ENCODE data around the gene WDR5B. TPM values are rescaled to one million over a fixed set of nuclear protein-coding genes. Genes with fewer than 3 reads are reported as not detected.

Gene WDR5B
- total and polyA plus RNA-seq, 2 of the 4 experiments (the other 2 are of a cell fraction): 3.1 to 5.6 TPM

DNA sequence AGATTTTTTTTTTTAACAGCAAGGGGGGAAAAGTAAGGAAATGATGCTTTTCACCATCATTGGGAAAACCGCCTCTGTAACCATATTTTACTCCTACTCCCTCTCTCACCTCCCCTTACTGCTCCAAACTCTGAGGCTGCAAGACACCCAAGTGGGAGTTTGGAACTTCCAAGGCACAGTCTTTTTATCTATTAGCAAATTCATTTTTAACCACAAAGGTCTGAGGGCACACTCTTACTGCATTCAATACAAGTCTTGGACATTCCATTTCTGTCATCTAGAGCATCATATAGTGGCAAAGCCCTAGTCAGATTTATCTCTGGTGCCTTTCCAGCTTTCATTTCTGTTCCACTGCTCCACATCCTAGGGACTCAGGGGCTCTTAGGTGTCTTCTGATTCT, 18.7 kb downstream of the WDR5B start:
- ATAC-seq (ENCODE audit: low read depth): no peak
- Histone ChIP-seq H2AK9ac (replicated peaks; ENCODE audit: low read depth, low read length, poor library complexity) (no peak overlapping the region), H3K27me3 (ENCODE audit: control insufficient read depth, insufficient read depth, low read length) (no peaks in the 10 kb centered on the region), H2BK120ac (ENCODE audit: low read depth, low read length) (no peak overlapping the region), H4K8ac (ENCODE audit: low read depth in 2 of 2, low read length in 2 of 2) (no peak overlapping the region), H4K5ac (ENCODE audit: low read depth, low read length) (no peak overlapping the region), H3K4me3 (ENCODE audit: insufficient read depth, low read depth, low read length) (no peak overlapping the region), H3K9me3 (ENCODE audit: control insufficient read depth, insufficient read depth, low read length) (no peaks in the 10 kb centered on the region), H2AFZ (replicated peaks; ENCODE audit: low read length, poor library complexity) (no peak overlapping the region), H3K9me1 (ENCODE audit: insufficient read depth, low read length) (no peaks in the 10 kb centered on the region), H4K91ac (ENCODE audit: insufficient read depth, low read depth, low read length) (no peak overlapping the region), H3K23ac (ENCODE audit: low read depth, low read length) (no peak overlapping the region), H2BK20ac (ENCODE audit: low read depth, low read length) (no peak overlapping the region), H2BK15ac (ENCODE audit: low read depth, low read length) (no peak overlapping the region), H3K14ac (replicated peaks; ENCODE audit: low read depth, low read length) (no peak overlapping the region), H3K4me2 (ENCODE audit: low read depth, low read length) (no peak overlapping the region), H3K9ac (ENCODE audit: low read depth, low read length) (no peak overlapping the region), H3K4ac (ENCODE audit: low read depth, low read length) (no peak overlapping the region), H3K79me1 (ENCODE audit: low read depth in 1 of 2, low read length in 2 of 2) (no peaks in the 10 kb centered on the region; a peak in 1 of 4 replicates), H3K36me3 (ENCODE audit: control insufficient read depth, insufficient read depth, low read length) (no peaks in the 10 kb centered on the region; the same call in 1 of the 2 replicates), H3K27ac (ENCODE audit: insufficient read depth, low read length) (no peak overlapping the region), H3K18ac (ENCODE audit: low read depth, low read length) (no peak overlapping the region), H2BK5ac (ENCODE audit: low read depth, low read length, poor library complexity, severe bottlenecking) (no peak overlapping the region), H2AK5ac (ENCODE audit: low read depth, low read length) (no peak overlapping the region), H3K4me1 (ENCODE audit: control insufficient read depth, insufficient read depth, low read length) (peaks cover 5% of the 10 kb centered on the region), H4K20me1 (ENCODE audit: insufficient read depth, low read length) (no peaks in the 10 kb centered on the region), H3K56ac (ENCODE audit: extremely low read depth, insufficient read depth, low read length) (no peak overlapping the region)
- TF ChIP-seq RCOR1 (IDR thresholded peaks at IDR 0.05; ENCODE audit: insufficient replicate concordance, low read length): no peak
- TF ChIP-seq, protein P1, sequence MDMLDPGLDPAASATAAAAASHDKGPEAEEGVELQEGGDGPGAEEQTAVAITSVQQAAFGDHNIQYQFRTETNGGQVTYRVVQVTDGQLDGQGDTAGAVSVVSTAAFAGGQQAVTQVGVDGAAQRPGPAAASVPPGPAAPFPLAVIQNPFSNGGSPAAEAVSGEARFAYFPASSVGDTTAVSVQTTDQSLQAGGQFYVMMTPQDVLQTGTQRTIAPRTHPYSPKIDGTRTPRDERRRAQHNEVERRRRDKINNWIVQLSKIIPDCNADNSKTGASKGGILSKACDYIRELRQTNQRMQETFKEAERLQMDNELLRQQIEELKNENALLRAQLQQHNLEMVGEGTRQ (IDR thresholded peaks at IDR 0.05; ENCODE audit: low read depth, low read length): no peak
- WGBS, 2 experiments (ENCODE audit: extremely low coverage in 2 of 2, insufficient read length in 1 of 2): no CpG with 5 or more reads among the region's 1 CpG
- CTCF ChIA-PET: no interaction called here
- peak; percentile 42 for DNase-seq
- in situ Hi-C loops (cut with MboI; ENCODE audit: low sequenced_read_pairs) (loop anchor here (10.0 kb wide), 1 partner anchor 278 kb away; no protein-coding TSS in a partner anchor), intact Hi-C loops (cut with micrococcal nuclease) (no loop called here), dilution Hi-C loops (cut with HindIII; ENCODE audit: low sequenced_read_pairs, unreplicated experiment) (no loop called here)
- POLR2A ChIA-PET (ENCODE audit: unreplicated experiment): no interaction called here
- no TSS peak for BruUV-seq (replicated peaks)
